ENCODE measurements around the gene KLF2. TPM values are rescaled to one million over a fixed set of nuclear protein-coding genes. Genes with fewer than 3 reads are reported as not detected.
A peak's percentile ranks its signal among the peaks of the same experiment; 100 is the strongest.
"Not testable (repeated sequence)": the region's sequence is repeated elsewhere in the genome, so short reads cannot be mapped to it uniquely, and the experiment has no call there.

The KLF2 gene
- total RNA-seq, 2 donors from 2014 or later = 97.8 to 208 TPM

DNA sequence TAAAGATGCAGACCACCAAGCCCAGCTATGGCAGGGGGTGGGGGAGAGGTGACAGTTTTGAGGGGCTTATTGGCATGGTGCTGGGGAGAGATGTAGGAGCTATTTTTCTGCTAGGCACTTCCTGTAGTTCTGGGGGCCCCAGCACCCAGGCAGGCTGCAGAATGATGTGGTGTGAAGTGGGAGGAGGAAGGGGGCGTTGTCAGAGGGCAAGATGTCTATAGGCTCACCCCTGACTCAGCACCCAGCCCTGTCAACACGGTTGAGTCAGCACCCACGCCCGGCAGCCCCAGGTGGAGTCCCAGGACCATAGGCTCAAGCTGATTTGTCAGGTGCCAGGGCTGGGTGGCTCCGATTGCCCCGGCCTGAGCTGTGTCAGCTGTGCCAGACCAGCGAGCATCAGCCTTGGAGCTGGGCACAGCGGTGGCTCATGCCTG lies 5.8 kb downstream of the KLF2 start:
- peak; percentile 94 for DNase-seq (ENCODE audit: low spot score)
- intact Hi-C loops (cut with DNase I) = no loop called here

DNA sequence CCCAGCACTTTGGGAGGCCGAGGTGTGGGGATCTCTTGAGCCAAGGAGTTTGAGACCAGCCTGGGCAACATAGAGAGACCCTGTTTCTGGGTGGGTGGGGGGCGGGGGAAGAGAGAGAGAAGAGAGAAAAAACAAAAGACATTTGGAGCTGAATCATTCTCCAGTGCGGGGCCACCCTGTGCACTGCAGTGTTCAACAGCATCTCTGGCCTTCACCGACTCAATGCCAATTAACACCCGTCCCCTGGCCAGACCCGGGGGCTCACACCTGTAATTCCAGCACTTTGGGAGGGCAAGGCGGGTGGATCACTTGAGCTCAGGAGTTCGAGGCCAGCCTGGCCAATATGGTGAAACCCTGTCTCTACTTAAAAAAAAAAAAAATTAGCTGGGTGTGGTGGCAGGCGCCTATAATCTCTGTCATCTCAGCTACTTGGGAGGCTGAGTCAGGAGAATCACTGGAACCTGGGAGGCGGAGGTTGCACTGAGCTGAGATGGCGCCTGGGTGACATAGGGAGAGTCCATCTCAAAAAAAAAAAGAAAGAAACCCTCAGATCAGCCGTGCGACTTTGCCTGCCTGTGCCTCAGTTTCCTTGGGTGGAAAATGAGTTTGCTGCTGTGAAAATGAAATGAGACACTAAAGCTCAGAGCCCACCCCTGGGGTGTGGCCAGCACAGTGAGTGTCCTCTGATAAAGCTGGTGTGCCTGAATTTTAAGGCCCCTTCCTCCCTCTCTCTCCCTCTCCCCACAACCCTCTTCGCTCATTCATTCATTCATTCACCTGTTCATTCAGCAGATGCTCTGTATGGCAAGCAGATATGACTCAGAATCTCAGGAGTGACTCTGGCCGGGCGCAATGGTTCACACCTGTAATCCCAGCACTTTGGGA lies 6.4 kb downstream of the KLF2 start:
- intact Hi-C loops (cut with DNase I) = no loop called here
- peak; percentile 83 for DNase-seq (ENCODE audit: low spot score)

DNA sequence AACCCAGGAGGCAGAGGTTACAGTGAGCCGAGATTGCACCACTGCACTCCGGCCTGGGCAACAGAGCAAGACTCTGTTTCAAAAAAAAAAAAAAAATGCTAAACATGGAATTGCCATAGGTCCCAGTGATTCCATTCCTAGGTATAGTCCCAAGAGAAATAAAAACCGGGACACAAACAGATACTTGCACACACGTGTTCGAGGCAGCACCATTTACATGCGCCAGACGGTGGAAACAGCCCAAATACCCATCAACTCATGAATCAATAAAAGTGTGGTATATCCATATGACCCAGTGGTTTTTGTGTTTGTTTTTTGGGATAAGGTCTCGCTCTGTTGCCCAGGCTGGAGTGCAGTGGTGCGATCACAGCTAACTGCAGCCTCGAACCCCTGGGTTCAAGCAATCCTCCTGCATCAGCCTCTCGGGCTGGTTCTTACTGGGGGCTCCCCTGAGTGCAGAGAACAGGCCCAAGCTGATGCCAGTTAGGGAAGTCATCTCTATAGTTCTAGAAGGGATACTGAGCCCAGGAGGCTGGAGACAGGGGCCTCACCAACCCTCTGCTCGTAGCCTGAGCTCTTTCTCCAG lies 8.5 kb downstream of the KLF2 start:
- intact Hi-C loops (cut with DNase I) = no loop called here
- no peak for DNase-seq (ENCODE audit: low spot score)

DNA sequence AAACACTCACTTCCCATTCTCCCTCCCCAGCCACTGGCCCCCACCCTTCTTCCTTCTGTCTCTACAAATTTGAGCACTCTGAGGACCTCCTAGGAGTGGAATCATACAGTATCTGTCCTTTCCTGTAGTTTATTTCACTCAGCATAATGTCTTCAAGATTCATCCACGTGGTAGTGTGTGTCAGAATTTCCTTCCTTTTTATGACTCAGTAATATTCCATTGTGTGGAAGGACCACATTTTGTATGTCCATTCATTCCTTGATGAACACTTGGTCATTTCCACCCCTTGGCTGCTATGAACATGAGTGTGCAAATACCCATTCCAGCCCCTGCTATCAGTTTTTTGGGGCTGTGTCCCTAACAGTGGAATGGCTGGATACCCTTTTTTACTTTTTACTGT lies 9.8 kb downstream of the KLF2 start:
- no peak for DNase-seq (ENCODE audit: low spot score)
- intact Hi-C loops (cut with DNase I) = no loop called here

DNA sequence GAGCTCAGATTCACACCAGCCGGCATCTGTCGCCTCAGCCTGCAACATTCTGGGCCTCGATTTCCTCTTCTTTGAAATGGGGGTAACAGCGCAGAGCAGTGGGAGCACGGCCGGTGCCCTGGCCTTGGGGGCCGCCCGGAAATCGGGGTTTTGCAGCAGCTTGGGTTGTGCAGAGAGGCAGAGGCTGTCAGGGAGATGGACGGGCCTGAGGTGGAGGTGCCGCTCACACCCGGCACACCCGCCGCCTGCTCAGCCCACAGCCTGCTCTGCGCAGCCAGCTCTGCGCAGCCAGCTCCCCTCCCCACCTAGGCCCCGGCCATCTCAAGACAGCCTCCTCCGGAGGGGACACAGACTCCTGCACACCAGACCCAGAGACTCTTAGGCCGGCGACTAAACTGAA lies 10.6 kb downstream of the KLF2 start:
- DNase-seq (ENCODE audit: low spot score) = no peak
- intact Hi-C loops (cut with DNase I) = loop anchor here in 1 of 2 donors (5.0 kb wide), 1 partner anchor 47 kb away; no protein-coding TSS in a partner anchor

DNA sequence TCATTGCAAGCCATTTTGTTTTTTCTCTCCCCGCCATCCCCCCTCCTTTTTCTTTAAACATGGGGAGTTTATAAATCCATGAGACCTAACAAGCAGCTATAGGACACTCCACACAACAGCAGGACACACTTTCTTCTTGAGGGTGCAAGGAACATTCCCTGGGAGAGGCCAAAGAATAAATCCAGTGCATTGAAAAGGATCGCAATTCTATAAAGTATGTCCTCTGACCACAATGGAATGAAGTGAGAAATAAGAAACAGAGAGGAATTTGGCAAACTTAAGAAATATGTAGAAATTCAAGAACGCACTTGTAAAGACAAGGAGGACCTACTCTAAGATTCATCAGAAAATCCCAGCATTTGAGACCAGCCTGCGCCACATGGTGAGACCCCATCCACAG lies 11.9 kb downstream of the KLF2 start:
- intact Hi-C loops (cut with DNase I) = loop anchor here in 1 of 2 donors (5.0 kb wide), 1 partner anchor 46 kb away; no protein-coding TSS in a partner anchor
- DNase-seq (ENCODE audit: low spot score) = no peak

DNA sequence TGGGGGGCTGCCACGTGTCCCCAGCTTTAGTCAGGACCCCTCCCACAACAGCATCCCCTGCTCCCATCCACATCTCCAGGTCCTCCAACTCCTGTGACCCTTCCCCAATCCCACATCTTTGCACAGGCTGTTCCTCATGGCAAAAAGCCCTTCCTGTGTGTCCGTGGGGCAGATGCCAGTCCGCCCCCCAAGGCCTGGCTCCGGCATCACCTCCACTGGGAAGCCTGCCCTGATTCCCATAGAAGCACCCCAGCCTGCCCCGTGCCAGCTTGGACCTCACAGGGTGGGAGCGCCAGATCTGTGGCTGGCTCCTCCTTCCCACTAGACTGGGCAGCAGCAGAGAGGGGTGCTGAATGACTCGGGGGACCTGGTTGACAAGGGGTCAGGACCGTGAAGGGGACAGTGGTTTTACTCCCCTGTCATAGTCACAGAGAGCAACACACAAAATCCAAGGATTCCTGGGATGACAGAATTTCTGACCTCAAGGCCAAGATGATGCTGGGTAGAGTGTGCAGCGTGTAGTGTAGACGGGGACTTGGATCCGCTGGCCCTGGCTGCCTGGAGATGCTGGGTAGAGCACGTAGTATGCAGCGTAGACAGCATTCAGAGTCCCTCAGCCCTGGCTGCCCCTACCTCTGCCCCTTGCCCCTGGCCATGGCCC lies 13.3 kb downstream of the KLF2 start:
- no peak for DNase-seq (ENCODE audit: low spot score)
- intact Hi-C loops (cut with DNase I) = loop anchor here in 1 of 2 donors (5.0 kb wide), 1 partner anchor 44 kb away; no protein-coding TSS in a partner anchor

DNA sequence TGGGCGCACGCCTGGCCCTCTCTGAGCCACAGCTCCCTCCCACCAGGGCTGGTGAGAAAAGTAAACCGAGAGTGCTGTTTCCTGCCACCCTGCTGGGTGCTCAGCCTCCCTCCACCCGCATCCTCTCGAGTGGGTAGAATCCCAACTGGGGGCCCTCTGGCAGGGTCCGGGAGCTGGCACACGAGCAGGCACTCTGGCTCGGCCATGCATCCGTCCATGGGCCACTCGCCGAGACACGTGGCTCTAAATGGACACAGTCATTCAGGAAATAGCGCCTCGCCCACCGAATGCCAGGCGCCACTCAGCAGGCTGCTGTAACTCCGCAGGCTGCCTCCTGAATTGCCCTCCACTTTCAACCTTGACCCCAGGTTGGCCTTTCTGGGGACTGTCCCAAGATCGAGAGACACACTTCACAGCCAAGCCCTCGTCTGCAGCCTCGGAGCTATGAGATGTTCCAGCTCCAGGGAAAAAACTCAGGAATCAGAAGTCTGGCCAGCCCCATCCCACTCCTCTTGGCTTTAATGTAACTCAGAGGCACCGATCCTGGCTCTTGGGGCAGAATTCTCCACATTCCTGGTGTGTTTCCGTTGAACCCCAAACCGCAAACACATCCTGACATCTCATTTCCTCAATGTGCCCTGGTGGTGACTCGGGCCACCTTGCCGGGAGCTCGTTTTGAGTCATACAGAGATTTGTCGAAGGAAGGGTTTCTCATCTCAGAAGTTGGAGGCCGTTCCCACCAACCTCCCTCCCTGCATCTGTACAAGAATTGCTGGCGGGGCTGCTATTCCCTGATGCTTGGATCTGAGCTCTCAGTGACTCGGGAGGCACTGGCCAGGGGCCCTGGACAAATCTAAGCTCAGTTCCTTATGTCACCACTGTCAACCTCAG lies 14.1 kb downstream of the KLF2 start:
- intact Hi-C loops (cut with DNase I) = loop anchor here in 1 of 2 donors (5.0 kb wide), 1 partner anchor 44 kb away; no protein-coding TSS in a partner anchor
- peak; percentile 91 for DNase-seq (ENCODE audit: low spot score)

DNA sequence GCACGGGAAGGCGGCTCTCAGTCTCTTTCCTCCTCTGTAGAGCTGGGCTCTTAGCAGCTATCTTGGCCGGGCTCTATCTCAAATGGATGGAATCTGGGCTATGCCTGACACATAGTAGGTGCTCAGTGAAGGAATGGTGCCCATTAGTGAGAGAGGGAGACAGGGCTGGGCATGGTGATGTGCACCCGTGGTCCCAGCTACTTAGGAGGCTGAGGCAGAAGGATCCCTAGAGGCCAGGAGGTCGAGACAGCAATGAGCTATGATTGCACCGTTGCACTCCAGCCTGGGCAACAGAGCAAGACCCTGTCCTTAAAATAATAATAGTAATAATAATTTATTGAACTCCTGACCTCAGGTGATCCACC lies 14.7 kb downstream of the KLF2 start:
- intact Hi-C loops (cut with DNase I) = loop anchor here in 1 of 2 donors (5.0 kb wide), 1 partner anchor 43 kb away; no protein-coding TSS in a partner anchor

DNA sequence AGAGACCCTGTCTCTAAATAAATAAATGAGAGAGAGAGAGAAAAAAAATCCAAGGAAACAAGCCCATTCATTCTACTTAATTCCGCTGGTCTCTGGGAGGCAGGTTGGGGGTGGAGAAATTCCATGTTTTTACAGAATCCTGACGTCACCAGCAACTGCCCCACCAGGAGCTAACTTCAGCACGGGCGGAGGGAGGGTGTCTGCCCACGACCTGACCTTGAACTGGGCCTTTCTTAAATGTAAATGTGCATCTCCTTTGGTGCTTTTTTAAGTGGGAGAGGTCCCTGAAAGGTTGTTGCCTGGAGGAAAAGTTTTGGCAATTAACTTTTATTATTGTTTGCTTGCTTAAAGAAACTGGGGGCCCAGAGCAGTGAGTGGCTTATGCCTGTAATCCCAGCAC lies 15.5 kb downstream of the KLF2 start:
- no peak for DNase-seq (ENCODE audit: low spot score)
- intact Hi-C loops (cut with DNase I) = loop anchor here in 1 of 2 donors (5.0 kb wide), 1 partner anchor 37 kb away; no protein-coding TSS in a partner anchor

More for the DNA sequence above, 14.7 kb downstream of the KLF2 start:
- DNase-seq (ENCODE audit: low spot score) = no peak

DNA sequence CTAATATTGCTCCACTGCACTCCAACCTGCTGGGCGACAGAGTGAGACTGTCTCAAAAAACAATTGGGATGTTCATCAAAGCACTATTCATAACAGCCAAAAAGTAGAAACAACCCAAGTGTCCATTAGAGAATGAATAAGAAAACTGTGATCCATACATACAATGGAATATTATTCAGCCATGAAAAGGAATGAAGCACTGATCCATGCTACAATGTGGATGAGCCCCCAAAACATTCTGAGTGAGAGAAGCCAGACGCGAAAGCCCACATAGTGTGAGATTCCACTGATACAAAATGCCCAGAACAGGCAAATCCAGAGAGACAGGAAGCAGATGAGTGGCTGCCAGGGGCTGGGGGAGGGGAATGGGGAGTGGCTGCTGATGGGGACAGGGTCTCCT lies 16.0 kb downstream of the KLF2 start:
- no peak for DNase-seq (ENCODE audit: low spot score)
- intact Hi-C loops (cut with DNase I) = loop anchor here in 1 of 2 donors (5.0 kb wide), 1 partner anchor 37 kb away; no protein-coding TSS in a partner anchor

DNA sequence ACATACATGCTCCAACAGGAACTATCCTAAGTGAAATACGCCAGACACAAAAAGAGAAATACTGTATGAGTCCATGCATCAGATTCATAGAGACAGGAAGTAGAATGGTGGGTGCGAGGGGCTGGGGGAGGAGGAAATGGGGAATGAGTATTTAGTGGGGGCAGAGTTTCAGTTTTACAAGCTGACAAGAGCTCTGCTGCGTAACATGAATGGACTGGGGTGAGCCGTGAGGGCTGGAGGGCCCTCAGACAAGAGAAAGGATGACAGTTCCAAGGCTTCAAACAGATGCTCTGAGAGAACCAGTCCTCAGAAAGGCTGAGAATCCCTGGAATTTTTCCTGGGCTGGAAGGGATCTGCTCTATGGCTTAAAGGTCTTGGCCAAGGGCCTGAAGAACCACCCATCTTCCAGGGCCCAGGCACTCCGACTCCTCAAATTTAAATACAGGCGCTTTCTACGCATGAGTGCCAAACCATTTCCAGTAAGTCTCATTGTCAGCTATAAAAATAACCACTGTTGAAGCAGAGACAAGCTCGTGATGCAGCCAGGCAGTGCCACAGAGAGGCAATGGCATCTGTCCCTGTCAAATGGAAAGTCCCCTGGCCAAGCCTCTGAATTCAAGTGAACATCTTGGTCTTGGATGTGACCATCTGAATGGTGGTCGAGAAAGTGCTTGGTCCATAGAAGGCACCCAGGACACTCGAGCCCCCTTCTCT lies 17.5 kb downstream of the KLF2 start:
- intact Hi-C loops (cut with DNase I) = loop anchor here in 1 of 2 donors (5.0 kb wide), 1 partner anchor 35 kb away; no protein-coding TSS in a partner anchor
- DNase-seq (ENCODE audit: low spot score) = no peak

DNA sequence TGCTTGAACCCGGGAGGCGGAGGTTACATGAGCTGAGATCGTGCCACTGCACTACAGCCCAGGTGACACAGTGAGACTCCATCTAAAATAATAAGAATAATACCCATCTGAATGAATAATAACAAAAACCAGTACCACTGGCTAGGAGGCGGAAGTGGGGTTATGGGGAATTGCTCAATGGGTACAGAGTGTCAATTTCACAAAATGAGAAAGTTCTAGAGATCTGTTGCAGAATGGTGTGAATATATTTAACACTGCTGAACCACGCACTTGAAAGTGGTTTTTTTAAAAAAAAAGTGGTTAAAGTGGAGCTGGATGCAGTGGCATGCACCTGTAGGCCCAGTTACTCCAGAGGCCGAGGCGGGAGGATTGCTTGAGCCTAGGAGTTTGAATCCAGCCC lies 18.5 kb downstream of the KLF2 start:
- intact Hi-C loops (cut with DNase I) = loop anchor here in 1 of 2 donors (5.0 kb wide), 1 partner anchor 34 kb away; no protein-coding TSS in a partner anchor
- DNase-seq (ENCODE audit: low spot score) = no peak

DNA sequence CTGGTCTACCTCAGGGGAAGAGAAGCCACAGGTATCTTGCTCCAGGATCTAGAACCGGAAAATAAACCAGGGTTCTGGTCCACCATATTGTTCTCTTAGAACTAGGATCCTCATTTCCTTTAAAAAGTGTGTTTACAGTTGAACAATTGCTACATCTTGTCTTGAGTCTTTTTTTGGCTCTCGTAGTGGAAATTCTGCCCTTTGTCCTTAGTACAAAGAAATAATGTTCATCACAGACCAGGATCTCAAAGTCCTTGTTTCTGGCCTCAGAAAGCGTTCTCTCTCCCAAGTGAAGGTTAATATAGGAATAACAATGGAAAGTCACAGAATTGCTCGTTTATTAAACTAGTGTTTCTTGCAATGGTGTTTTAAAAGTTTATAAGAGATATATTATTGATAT lies 20.8 kb downstream of the KLF2 start:
- intact Hi-C loops (cut with DNase I) = no loop called here
- DNase-seq (ENCODE audit: low spot score) = no peak

DNA sequence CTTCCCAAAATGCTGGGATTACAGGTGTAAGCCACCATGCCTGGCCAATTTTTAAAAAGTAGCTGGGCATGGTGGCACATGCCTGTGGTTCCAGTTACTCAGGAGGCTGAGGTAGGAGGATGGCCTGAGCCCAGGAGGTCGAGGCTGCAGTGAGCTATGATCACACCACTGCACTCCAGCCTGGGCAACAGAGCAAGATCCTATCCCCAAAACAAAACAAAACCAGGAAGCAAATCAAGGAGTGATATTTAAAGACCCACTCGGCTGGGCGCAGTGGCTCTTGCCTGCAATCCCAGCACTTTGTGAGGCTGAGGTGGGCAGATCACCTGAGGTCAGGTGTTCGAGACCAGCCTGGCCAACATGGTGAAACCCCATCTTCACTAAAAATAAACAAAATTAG lies 22.5 kb downstream of the KLF2 start:
- intact Hi-C loops (cut with DNase I); DNase-seq (ENCODE audit: low spot score): not testable (repeated sequence)

DNA sequence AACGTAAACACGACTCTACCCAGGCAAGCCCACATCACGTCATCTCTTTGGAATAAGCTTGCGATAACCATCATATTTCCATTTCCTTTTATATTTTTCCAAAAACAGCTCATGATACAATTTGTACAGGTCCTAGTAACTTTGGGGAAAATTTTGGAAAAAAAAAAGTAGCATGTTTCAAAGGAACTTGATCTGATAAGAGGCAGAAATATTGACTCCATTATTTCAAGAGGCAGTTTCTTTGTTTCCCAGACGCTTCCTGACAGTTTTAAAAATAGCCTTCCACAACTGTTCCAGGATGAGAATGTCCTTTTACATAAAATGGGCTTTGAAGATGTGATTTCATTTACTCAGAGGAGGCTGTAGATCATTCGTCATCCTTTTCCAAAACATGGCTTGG lies 23.1 kb downstream of the KLF2 start:
- no peak for DNase-seq (ENCODE audit: low spot score)
- intact Hi-C loops (cut with DNase I) = no loop called here

DNA sequence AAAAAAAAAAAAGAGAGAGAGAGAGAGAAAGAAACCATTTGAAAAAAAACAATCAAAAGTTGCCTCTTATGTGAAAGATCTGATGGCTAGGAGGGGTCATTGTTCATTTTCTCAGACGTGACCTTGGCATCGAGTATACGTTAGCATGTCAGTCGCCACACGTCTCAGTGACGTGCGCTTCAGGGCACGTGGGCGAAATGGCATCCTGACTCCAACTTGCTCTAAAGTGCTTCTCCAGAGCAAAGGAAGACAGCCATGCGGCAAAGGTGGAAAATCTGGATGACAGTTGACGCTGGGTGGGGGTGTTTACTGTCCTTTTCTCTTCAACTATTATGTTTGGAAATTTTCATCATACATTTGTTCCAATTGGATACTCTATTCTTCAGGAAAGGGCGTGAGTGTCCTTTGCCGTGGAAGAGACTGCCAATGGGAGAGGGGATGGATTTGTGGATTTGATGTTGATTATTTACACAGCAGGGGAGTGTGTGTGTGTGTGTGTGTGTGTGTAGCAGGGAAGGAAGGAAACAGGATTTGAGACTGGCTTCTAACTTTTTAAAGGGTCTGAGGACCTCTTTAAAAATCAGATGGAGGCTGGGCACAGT lies 25.0 kb downstream of the KLF2 start:
- intact Hi-C loops (cut with DNase I) = no loop called here
- no peak for DNase-seq (ENCODE audit: low spot score)

Data from posterior vena cava (tissue), 2 donors.